Stromal cell of bone marrow (primary cell): Measurements from ENCODE around the gene STXBP3.
"Not testable (repeated sequence)": the region's sequence is repeated elsewhere in the genome, so short reads cannot be mapped to it uniquely, and the experiment has no call there.

Experiments used
- DNase-seq: peaks from one replicate; pipeline ENCODE4 v3.0.0-alpha.2; 2012; ENCODE audit warnings: low read depth

STXBP3 gene

DNA sequence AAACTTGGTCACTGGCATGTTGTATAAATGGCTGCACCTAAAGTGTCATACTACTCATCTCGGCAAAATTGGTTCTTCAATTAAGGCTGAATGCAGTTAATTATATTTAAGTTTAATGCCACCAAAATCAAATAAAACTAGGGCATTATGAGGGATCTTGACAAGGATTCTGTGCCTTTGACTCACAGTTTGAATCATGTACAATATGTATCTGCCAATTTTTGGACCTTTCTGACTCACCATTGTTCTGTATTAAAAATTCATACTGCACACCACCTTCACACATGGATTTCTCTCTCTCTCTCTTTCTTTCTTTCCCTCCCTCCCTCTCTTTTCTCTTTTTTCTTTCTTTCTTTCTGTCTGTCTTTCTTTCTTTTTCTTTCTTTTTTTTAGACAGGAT, 14.1 kb upstream of the STXBP3 start:
- peak; percentile 57 for DNase-seq

DNA sequence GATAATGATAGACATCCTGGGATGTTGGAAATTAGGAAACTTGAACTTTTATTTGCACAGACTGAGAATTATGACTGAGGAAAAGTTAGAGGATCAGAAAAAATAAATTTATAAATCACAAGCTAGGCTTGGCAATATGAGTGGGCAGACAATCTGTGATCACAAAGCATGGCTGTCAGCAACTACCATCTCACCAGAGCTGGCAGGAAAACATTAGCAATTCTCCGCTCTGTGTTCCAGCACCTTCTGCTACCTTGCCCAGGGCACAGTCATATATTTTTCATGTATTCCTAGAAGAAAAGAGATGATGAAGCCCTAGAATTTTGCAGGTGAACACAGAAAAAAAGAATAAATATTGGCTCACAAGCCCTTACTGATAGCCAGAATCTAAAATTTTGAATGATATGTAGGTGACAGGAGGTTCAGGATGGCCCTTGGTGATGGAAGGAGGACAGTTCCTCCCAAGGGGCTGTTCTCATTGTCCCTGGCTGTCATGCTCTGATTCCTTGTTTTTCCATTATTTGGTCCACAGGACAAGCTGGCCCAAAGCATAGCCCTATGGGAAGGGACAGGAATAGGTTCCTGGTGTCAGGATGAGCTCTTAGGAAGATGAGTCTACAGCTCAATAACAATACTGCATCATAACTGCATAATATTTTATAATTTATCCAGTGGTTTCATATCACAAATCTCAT, 12.2 kb upstream of the STXBP3 start:
- no peak for DNase-seq

DNA sequence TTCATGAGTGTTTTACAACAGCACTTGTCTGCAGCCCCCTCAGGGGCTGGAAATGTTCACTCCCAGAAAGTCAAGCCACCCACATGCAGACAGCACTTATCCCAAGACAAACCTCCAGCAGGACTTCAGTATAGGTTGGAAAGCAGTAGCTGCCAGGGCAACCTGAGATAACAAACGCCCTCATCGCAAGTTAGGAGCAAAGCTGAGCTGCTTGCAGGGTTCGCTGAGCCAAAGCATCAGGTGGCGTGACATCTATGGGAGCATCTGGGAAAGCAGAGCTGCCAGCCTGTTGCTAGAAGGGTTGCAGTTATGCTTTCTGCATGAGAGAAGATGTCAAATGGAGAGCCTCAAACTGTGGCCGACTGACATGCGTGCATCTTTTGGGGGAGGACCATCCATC, 4.2 kb upstream of the STXBP3 start:
- DNase-seq = no peak

DNA sequence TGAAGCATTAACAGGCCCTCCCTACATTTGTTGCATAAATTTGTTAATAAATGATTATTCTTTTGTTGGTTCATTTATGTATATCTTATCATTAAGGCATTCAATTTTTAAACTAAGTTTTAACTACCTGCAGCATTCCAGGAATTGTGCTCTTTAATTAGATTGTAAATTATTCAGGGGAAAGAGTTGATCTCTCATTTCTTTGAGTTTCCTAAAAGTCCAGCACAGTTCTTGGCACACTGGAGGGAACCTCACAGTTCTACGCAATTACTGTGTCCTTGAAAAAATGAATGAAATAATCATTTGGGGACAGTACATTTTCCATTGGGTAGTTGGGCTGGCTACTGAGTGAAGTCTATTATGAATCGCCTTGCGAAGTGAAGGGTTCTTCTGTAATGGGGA, 493 bp upstream of the STXBP3 start:
- no peak for DNase-seq

DNA sequence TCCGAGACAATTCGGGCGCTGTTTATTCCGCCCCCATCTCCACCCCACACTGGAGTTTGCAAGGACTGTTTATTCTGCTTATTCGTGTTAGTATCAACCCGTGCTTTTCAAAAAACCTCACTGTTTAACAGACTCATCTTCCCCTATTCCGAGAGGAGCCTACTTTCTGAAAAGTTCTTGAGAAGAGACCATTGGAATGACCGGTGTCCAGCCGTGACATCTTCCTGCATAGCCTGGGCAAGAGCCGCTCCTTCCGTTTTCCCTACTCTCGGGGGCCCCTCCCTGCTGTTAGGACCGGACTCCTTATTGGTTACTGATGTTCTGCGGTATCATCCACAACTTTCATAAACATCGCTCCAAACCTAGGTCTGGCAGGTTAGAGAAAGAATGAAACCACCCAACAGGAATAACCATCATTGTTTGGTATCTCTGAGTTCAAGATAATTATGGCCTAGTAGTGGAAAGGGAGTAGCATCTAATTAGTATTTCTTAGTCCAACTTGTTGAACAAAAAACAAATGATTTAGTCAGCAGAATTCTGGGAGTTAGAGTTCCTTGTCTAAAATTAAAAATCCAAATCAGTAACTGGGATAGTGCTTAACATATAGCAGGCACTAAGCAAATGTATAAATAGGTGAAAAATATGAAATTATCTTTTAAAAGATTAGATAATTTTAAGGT, 837 bp downstream of the STXBP3 start:
- peak; percentile 75 for DNase-seq

DNA sequence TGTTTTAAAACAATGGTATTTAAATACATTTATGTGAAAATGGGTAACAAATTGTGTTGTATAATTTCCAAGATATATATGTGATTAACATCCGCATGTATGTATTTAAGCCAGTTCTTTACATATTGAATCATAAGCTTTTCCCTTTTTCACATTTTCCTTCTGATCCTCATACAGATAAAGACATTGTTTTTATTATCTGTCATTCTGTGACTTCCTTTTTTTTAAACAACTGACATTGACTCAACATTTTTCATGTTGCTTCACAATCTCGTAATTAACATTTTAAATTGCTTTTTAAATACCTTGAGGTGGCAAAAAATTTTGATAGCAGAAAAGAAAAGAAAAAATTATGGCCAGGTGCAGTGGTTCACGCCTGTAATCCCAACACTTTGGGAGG, 1.4 kb downstream of the STXBP3 start:
- DNase-seq = no peak

DNA sequence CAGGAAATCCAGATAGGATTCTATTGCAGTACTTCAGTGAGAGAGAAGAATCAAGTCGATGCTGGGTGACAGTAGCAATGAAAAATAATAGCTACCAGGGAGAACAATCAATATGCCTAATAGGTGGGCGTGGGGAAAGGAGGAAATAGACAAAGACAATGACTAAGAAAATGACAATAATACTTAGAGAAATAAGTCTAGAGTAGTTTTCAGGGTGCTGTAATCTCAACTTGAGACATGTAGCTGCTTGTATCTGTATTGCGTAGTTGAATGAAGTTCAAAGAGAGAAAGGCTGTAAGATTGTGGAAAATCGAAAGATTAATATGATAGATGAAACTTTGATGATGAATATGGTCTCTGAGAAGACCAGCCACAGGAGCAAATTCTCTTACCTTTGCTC, 2.6 kb downstream of the STXBP3 start:
- DNase-seq = no peak

DNA sequence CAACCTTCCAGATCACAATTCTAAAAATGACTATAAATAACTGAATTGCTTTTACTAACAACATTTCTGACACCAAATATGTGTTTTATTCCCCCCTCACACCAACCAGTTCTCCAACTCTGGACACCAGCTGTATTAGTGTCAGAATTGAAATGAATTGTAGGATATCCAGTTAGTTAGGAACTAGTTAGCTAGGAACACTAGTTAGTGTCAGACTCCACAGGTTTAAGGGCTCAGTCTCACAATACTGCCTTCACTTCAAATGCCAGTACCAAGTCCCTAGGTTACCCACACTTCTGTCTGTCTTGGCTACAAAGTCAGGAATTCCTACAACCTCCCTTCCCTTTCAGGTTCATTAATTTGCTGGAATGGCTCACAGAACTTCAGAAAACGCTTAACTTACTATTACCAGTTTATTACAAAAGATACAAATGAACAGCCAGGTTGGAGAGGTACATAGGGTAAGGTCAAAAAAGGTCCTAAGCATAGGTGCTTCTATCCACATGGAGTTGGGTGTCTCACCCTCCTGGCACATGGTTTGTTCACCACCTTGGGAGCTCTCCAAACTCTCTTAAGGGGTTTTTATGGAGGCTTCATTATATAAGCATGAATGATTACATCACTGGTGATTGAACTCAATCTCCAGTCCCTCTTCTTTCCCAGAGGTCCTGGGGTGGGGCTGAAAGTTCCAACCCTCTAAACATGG, 4.2 kb downstream of the STXBP3 start:
- DNase-seq = peak; percentile 1

DNA sequence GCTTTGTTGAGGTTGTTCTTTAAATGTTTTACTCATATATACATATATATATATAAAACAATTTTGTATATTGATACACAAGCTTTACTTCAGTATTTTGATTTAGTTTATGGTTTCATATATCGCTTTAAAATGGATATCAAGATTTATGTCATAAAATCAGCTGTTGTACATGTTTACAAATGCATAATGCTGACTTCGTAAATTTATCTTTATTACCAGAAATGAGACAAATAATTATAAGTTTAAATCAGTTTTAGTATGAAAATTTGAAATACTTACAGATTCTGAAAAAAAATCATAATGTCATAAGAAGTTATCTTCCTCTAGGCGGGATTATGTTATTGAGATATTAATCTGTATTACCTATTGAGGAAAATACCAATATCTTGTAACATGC, 6.9 kb downstream of the STXBP3 start:
- no peak for DNase-seq

DNA sequence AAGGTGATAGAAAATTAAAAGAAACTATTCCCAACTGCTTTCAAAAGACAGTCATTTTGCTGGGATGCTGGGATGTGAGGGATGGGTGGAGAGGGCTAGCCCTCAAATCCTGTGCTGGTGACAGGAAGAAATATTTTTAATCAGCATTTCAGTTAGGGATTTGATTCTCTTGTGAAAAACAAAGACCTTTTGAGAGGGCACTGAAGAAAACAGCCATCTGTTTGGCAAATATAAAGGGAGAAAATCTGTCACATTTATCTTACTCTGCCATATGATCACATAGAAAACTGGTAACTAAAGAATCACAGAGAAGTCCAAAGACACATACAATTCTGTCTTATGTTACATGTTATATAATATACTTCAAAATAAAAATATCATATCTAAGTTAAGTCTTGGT, 12.3 kb downstream of the STXBP3 start:
- no peak for DNase-seq

DNA sequence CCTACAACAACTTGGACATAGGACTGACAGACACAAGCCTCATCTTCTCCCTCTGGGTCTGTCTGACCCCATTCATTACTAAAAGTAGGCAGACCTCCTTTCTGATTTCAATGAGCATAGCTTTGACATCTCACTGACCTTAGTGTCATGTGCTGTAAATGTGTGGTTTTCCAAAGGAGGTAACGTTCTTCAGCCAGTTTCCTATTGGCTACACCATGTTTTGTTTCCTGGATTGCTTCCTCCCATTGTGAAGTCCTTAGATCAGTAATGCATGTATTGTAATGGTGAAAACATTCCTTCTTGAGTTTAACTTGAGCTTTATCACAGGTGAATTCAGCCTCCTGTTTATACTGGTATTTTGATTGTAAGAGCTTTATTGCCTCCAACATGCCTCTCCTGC, 20.6 kb downstream of the STXBP3 start:
- no peak for DNase-seq

DNA sequence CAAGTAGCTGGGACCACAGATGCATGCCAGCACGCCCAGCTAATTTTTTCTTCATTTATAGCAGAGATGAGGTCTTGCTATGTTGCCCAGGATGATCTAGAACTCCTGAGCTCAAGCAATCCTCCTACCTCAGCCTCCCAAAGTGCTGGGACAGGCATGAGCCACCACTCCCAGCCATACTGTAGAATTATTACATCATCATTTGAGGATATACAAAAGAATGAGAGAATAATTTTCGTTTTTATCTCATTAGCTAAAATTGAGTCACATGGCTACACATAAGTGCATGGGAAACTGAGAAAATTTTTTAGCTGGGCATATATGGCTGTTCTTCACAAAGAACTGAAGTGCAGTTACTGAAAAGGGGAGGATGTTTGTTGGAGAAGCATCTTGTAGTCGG, 21.2 kb downstream of the STXBP3 start:
- no peak for DNase-seq

DNA sequence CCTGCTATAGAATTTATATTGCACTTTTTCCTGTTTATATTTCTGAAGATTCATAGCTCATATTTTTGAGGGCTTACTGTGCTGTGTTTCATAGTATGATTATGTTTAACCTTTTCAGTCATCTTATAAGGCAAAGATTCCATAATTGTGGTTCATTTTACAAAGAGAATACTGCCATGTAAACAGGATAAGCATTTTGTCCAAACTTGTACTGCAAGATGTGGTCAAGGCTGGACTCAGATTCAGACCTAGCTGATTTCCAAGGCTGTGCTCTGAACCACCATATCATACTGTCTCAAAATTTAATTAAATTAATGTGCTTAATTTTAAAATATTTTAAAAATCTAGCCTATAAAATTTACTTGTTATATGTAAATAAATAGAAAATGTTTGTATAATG, 31.4 kb downstream of the STXBP3 start:
- no peak for DNase-seq

DNA sequence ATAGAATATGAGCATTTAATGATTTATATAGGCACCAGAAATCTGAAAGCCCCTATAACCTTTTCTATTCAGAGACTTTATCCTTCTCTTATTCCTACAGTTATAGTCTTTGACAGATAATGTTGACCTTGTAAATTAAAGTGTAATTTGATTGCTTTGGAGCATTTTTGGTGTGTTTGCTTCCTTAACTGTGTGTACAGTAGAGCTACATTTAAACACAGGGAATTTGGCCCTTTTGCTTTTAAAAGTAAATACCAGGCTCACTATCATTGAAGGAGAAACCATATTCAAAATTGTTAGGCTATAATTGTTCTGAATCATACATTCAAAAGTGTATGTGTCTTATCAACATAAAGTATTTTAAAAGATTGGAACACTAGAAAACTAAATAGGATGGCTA, 33.0 kb downstream of the STXBP3 start:
- DNase-seq = no peak

DNA sequence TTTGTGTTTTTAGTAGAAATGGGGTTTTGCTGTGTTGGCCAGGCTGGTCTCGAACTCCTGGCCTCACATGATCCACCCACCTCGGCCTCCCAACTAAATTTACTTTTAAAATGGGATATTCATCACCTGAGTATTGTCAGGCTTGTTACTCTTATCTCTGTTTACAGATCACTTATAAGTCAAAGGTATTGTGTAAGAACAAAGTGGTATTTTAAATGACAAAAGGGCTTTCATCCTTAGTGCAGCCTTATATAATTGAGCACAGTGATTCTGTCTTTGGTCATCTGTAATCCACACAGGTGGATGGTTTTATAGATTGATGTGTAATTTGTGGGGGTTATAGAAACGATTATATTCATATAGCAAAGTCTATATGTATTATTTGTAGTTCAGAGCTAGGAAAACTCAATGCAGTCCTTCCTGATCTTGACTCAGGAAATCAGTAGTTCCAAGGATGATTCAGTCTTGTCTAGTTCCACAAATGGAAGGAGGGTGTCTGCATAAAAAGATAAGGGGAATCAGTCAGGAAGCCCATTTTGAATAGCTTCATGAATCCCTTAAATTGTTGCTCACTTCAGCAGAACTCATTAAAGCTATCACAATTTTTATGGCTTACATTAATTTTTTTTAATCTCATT, 34.6 kb downstream of the STXBP3 start:
- DNase-seq = no peak

DNA sequence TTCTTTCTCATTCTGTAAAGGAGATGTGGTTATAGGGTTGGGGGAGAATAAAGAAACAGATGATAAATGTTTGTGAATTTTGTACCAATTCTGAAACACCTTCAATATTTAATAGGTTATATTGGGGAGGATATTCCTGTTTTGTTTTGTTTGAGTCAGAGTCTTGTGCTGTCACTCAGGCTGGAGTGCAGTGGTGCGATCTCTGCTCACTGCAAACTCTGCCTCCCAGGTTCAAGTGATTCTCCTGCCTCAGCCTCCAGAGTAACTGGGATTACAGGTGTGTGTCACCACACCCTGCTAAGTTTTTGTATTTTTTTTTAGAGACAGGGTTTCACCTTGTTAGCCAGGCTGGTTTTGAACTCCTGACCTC, 35.1 kb downstream of the STXBP3 start:
- not testable (repeated sequence) for DNase-seq

DNA sequence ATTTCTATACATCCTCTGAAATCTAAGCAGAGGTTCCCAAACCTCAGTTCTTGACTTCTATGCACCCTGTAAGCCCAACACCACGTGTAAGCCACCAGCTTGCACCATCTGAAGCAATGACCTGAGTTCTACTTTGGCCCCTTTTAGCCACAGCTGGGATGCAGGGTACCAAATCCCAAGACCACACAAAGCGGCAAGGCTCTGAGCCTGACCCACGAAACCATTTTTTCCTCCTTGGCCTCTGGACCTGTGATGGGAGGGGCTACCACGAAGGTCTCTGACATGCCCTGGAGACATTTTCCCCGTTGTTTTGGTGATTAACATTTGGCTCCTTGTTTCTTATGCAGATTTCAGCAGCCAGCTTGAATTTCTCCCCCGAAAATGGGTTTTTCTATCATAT, 38.8 kb downstream of the STXBP3 start:
- no peak for DNase-seq

DNA sequence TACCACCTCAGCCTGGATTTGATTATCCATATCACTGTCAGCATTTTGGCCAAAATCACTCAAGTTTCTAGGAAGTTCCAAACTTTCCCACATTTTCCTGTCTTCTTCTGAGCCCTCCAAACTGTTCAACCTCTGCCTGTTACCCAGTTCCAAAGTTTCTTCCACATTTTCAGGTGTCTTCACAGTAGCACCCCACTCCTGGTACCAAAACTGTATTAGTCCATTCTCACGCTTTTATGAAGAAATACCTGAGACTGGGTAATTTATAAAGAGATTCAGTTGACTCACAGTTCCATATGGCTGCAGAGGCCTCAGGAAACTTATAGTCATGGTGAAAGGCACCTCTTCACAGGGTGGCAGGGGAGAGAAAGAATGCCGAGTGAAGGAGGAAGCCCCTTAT, 39.4 kb downstream of the STXBP3 start:
- no peak for DNase-seq

DNA sequence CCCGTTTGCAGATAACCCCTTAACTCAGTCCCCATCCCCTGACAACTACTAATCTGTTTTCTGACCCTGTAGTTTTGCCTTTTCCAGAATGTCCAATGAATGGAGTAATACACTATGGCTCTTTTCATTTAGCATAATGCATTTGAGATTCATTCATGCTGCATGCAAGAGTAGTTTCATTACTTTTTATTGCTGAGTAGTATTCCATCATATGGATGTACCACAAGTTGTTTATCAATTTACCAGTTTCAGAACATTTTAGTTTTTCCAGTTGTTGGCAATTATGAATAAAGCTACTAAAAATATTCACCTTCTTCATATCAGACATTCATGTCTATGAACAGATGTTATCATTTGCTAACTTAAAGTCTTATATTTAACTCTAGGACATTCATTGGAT, 45.3 kb downstream of the STXBP3 start:
- DNase-seq = no peak

DNA sequence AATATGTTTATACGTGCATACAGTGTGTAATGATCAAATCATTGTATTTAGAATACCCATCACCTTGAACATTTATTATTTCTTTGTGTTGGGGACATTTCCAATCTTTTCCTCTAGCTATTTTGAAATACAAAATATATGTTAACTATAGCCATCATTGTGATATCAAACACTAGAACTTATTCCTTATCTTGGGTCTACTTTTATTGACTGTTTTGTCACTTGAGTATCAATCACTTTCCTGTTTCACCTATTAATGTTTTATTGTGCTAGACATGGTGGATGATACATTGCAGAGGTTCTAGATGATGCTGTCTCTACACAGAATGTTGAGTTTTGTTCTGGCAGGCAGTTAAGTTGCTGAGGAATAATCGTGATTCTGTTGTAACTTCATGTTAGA, 45.9 kb downstream of the STXBP3 start:
- DNase-seq = no peak

DNA sequence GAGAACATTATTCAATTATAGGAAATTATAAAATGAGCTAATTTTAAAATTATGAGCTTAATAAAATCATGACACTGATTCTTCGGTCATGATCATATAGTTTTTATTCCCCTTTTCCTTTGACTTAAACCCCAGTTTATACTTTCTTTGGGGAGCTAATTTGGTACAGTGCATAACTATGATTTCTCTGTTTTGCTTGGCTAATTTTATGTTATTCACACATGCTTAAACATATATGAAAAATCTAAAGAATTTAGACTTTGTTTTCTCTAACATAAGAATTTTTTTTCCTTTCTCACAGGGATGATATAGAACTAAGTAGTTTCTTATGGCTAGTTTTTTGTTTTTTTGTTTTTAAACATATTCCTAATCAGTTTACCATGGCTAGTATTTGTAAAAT, 52.5 kb downstream of the STXBP3 start:
- DNase-seq = no peak

DNA sequence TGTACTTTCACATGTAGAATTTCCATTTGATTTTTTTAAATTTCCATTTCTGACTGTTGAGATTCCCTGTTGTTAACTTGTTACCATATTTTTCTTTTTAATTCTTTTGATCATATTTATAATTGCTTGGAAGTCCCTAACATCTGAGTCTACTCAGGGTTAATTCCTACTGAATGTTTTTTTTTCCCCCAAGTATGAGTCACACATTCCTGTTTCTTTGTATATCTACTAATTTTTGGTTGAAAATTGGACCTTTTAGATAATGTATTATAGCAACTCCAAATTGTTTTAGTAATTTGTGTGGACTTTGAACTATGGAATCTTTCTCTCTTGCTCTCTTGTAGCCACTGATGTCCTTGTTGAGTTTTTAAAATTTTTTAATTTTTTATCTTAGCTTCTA, 54.6 kb downstream of the STXBP3 start:
- no peak for DNase-seq

DNA sequence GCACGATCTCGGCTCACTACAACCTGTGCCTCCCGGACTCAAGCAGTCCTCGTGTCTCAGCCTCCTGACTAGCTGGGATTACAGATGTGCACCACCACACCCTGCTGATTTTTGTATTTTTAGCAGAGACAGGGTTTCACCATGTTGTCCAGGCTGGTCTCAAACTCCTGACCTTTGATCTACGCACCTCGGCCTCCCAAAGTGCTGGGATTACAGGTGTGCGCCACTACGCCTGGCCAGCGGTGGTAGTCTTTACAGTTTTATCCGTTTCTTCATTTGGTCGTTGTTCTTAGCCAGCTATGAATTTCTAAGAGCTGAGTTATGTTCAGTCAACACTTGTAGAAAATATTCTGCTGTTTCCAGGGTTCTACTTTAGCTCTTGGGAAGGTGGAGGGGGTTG, 57.1 kb downstream of the STXBP3 start:
- no peak for DNase-seq
